Measurements from ENCODE around the gene COASY. TPM values are rescaled to one million over a fixed set of nuclear protein-coding genes. Genes with fewer than 3 reads are reported as not detected.

The COASY gene
- total and polyA plus RNA-seq, 4 donors: 18.2 to 78.1 (median 51.7) TPM

- under 1% methylated on average over 20 of the region's 20 CpGs for WGBS
- H3K4me1 ChIP-seq (ENCODE audit: control insufficient read depth in 4 of 4, insufficient read depth in 4 of 4, low read length in 3 of 4): peaks cover 3 to 19% (median 13%) of the 10 kb centered on the region in 4 donors
- TF ChIP-seq RAD21 (IDR thresholded peaks at IDR 0.05): peak; percentile 81 to 87
- TF ChIP-seq FOXA1 (IDR thresholded peaks at IDR 0.05): no peak
- no peak for TF ChIP-seq HNF4G (IDR thresholded peaks at IDR 0.05)
- peak; percentile 72 for TF ChIP-seq CTCF (IDR thresholded peaks at IDR 0.05; ENCODE audit: low read depth, low read length, missing input control)
- no peaks in the 10 kb centered on the region for H3K27me3 ChIP-seq (ENCODE audit: control insufficient read depth in 4 of 4, insufficient read depth in 4 of 4, low read length in 3 of 4)
- H3K36me3 ChIP-seq (ENCODE audit: control insufficient read depth in 4 of 4, insufficient read depth in 3 of 4, low read depth in 1 of 4, low read length in 3 of 4): peaks cover 5 to 42% (median 28%) of the 10 kb centered on the region in 4 donors
- peak overlapping the region; percentile 51 to 97 (median 78) for H3K4me3 ChIP-seq (ENCODE audit: low read depth in 1 of 3, low read length in 3 of 3)
- H3K27ac ChIP-seq (ENCODE audit: low read depth in 1 of 2, low read length in 2 of 2): peak overlapping the region; percentile 85 to 89
- H3K9me3 ChIP-seq (ENCODE audit: control insufficient read depth in 4 of 4, low read length in 3 of 4): no peaks in the 10 kb centered on the region
- DNase-seq (ENCODE audit: low spot score): peak; percentile 84
- peak overlapping the region; percentile 89 to 97 for H3K9ac ChIP-seq (ENCODE audit: low read depth in 1 of 2, low read length in 2 of 2)
These were observed 16.4 kb downstream of the COASY start for GRCh38 chr17:42578282-42578869.

GRCh38 chr17:42579794-42580551 is 18.0 kb downstream of the COASY start:
- Histone ChIP-seq H3K27me3 (ENCODE audit: control insufficient read depth in 4 of 4, insufficient read depth in 4 of 4, low read length in 3 of 4) (no peaks in the 10 kb centered on the region), H3K27ac (ENCODE audit: low read depth in 1 of 2, low read length in 2 of 2) (no peak overlapping the region), H3K4me3 (ENCODE audit: low read depth in 1 of 3, low read length in 3 of 3) (no peak overlapping the region), H3K4me1 (ENCODE audit: control insufficient read depth in 4 of 4, insufficient read depth in 4 of 4, low read length in 3 of 4) (peaks cover 3 to 19% (median 14%) of the 10 kb centered on the region in 4 donors), H3K36me3 (ENCODE audit: control insufficient read depth in 4 of 4, insufficient read depth in 3 of 4, low read depth in 1 of 4, low read length in 3 of 4) (peaks cover 9 to 43% (median 35%) of the 10 kb centered on the region in 4 donors), H3K9me3 (ENCODE audit: control insufficient read depth in 4 of 4, low read length in 3 of 4) (no peaks in the 10 kb centered on the region), H3K9ac (ENCODE audit: low read depth in 1 of 2, low read length in 2 of 2) (no peak overlapping the region)
- DNase-seq (ENCODE audit: low spot score): no peak
- 61% methylated on average over 2 of the region's 2 CpGs for WGBS
- TF ChIP-seq FOXA2 (IDR thresholded peaks at IDR 0.05) (no peak), RAD21 (IDR thresholded peaks at IDR 0.05) (no peak), YY1 (IDR thresholded peaks at IDR 0.05) (no peak), SP1 (IDR thresholded peaks at IDR 0.05) (no peak), HNF4G (IDR thresholded peaks at IDR 0.05) (no peak), FOXA1 (IDR thresholded peaks at IDR 0.05) (no peak)

GRCh38 chr17:42581744-42582270 is 19.9 kb downstream of the COASY start:
- Histone ChIP-seq H3K4me1 (ENCODE audit: control insufficient read depth in 4 of 4, insufficient read depth in 4 of 4, low read length in 3 of 4) (peaks cover 3 to 18% (median 14%) of the 10 kb centered on the region in 4 donors), H3K36me3 (ENCODE audit: control insufficient read depth in 4 of 4, insufficient read depth in 3 of 4, low read depth in 1 of 4, low read length in 3 of 4) (peaks cover 14 to 60% (median 52%) of the 10 kb centered on the region in 4 donors), H3K4me3 (ENCODE audit: low read depth in 1 of 3, low read length in 3 of 3) (no peak overlapping the region), H3K27ac (ENCODE audit: low read depth in 1 of 2, low read length in 2 of 2) (no peak overlapping the region), H3K27me3 (ENCODE audit: control insufficient read depth in 4 of 4, insufficient read depth in 4 of 4, low read length in 3 of 4) (no peaks in the 10 kb centered on the region), H3K9ac (ENCODE audit: low read depth in 1 of 2, low read length in 2 of 2) (no peak overlapping the region), H3K9me3 (ENCODE audit: control insufficient read depth in 4 of 4, low read length in 3 of 4) (no peaks in the 10 kb centered on the region)
- no peak for TF ChIP-seq TAF1 (conservative IDR thresholded peaks at IDR 0.05)
- TF ChIP-seq CTCF (IDR thresholded peaks at IDR 0.05; ENCODE audit: low read depth, low read length, missing input control): no peak
- WGBS: 97% methylated on average over 10 of the region's 10 CpGs
- DNase-seq (ENCODE audit: low spot score): no peak
